Liver (tissue), 9 donors: Measurements from ENCODE around the gene ERCC6L2. TPM values are rescaled to one million over a fixed set of nuclear protein-coding genes. Genes with fewer than 3 reads are reported as not detected.

Experiments
- DNase-seq: peaks from one replicate; pipeline ENCODE4 v3.0.0-alpha.2; 2017; ENCODE audit warnings: low spot score
- H3K27ac ChIP-seq, 2 donors: one replicate each; pipeline ENCODE4 v1.7.0; 2013; ENCODE audit warnings: inconsistent platforms in 2 of 2, low read length in 2 of 2, control low read depth in 1 of 2, low read depth in 1 of 2, mild to moderate bottlenecking in 1 of 2
- H3K27me3 ChIP-seq, 4 donors: one replicate each; pipeline versions ENCODE4 v1.6.1 to v1.7.0; 2013; ENCODE audit warnings: low read length in 3 of 4, inconsistent platforms in 1 of 4, mild to moderate bottlenecking in 1 of 4, moderate library complexity in 1 of 4; ENCODE audit not compliant: control insufficient read depth in 4 of 4, insufficient read depth in 4 of 4
- H3K36me3 ChIP-seq, 4 donors: one replicate each; pipeline versions ENCODE4 v1.6.1 to v1.7.0; 2013; ENCODE audit warnings: low read length in 3 of 4, mild to moderate bottlenecking in 3 of 4, low read depth in 1 of 4, moderate library complexity in 1 of 4; ENCODE audit not compliant: control insufficient read depth in 4 of 4, insufficient read depth in 3 of 4
- H3K4me1 ChIP-seq, 4 donors: one replicate each; pipeline versions ENCODE4 v1.6.1 to v1.7.0; 2013; ENCODE audit warnings: low read length in 3 of 4, mild to moderate bottlenecking in 3 of 4, moderate library complexity in 1 of 4; ENCODE audit not compliant: control insufficient read depth in 4 of 4, insufficient read depth in 4 of 4
- H3K4me3 ChIP-seq, 3 donors: one replicate each; pipeline versions ENCODE4 v1.6.1 to v1.7.0; 2013; ENCODE audit warnings: low read length in 3 of 3, control low read depth in 1 of 3, low read depth in 1 of 3, mild to moderate bottlenecking in 1 of 3
- H3K9ac ChIP-seq, 2 donors: one replicate each; pipeline ENCODE4 v1.7.0; 2013; ENCODE audit warnings: low read length in 2 of 2, mild to moderate bottlenecking in 2 of 2, moderate library complexity in 2 of 2, control low read depth in 1 of 2, low read depth in 1 of 2
- H3K9me3 ChIP-seq, 4 donors: one replicate each; pipeline versions ENCODE4 v1.6.1 to v1.7.0; 2013; ENCODE audit warnings: low read length in 3 of 4; ENCODE audit not compliant: control insufficient read depth in 4 of 4
- EGR1 ChIP-seq, 2 donors: IDR thresholded peaks; 2 replicates each; pipeline ENCODE4 v1.6.1; 2016 to 2018; ENCODE audit warnings: antibody characterized with exemption in 2 of 2, low read depth in 2 of 2
- FOXA1 ChIP-seq: IDR thresholded peaks from 2 replicates; pipeline ENCODE4 v1.6.1; 2016; ENCODE audit warnings: antibody characterized with exemption
- FOXA2 ChIP-seq: IDR thresholded peaks from 2 replicates; pipeline ENCODE4 v1.6.1; 2016; ENCODE audit warnings: antibody characterized with exemption
- HNF4G ChIP-seq: IDR thresholded peaks from 2 replicates; pipeline ENCODE4 v1.6.1; 2016; ENCODE audit warnings: antibody characterized with exemption
- JUND ChIP-seq, 2 donors: IDR thresholded peaks; 2 replicates each; pipeline ENCODE4 v1.6.1; 2016; ENCODE audit warnings: antibody characterized with exemption in 2 of 2
- RAD21 ChIP-seq, 2 donors: IDR thresholded peaks; 2 replicates each; pipeline ENCODE4 v1.6.1; 2016; ENCODE audit warnings: antibody characterized with exemption in 2 of 2, mild to moderate bottlenecking in 2 of 2
- SP1 ChIP-seq: IDR thresholded peaks from 2 replicates; pipeline ENCODE4 v1.6.1; 2018; ENCODE audit warnings: antibody characterized with exemption, mild to moderate bottlenecking
- YY1 ChIP-seq: IDR thresholded peaks from 2 replicates; pipeline ENCODE4 v1.6.1; 2016; ENCODE audit warnings: antibody characterized with exemption, mild to moderate bottlenecking
- WGBS: extraction: QIAGEN DNeasy Blood & Tissue Kit; methylation state at CpG from one replicate; pipeline ENCODE4 v1.1.7; 2013; 5-methylcytosine and 5-hydroxymethylcytosine counted together
- polyA plus RNA-seq, 2 donors: library from polyadenylated mRNA; stranded (reverse) in 1 of 2; unstranded in 1 of 2; fragments of 200-250 nt in 1 of 2; fragments of >200 nt in 1 of 2; fragmentation: Nextera tagmentation in 1 of 2; extraction: Ambion mirVana in 1 of 2; gene quantifications; one replicate each; pipeline versions ENCODE4 v1.2.1 to v1.2.3, GENCODE V29; 2013 to 2015
- total RNA-seq, 2 donors: library from RNA; depleted of rRNA; stranded (reverse); fragments of >200 nt; gene quantifications; one replicate each; pipeline ENCODE4 v1.2.3, GENCODE V29; 2014
- TF ChIP-seq, protein P1 (sequence below): IDR thresholded peaks from 2 replicates; pipeline ENCODE4 v1.6.1; 2016; ENCODE audit warnings: antibody characterized with exemption, mild to moderate bottlenecking
- TF ChIP-seq, protein P2 (sequence below): IDR thresholded peaks from 2 replicates; pipeline ENCODE4 v1.6.1; 2016; ENCODE audit warnings: antibody characterized with exemption
- TF ChIP-seq, protein P3 (sequence below): IDR thresholded peaks from 2 replicates; pipeline ENCODE4 v1.6.1; 2016; ENCODE audit warnings: antibody characterized with exemption
- TF ChIP-seq, protein P4 (sequence below): fragments of 150-350 bp; IDR thresholded peaks from 2 replicates; pipeline ENCODE4 v1.5.1; 2017; ENCODE audit warnings: improper control_type of control experiment, low read depth, low read length; ENCODE audit not compliant: missing input control
- donor health status: healthy.
- donor health status: healthy.
- donor health status: healthy.
- donor health status: healthy.
- donor health status: healthy.

The ERCC6L2 gene
- total and polyA plus RNA-seq, 4 donors = 4.7 to 46.0 (median 22.0) TPM

DNA sequence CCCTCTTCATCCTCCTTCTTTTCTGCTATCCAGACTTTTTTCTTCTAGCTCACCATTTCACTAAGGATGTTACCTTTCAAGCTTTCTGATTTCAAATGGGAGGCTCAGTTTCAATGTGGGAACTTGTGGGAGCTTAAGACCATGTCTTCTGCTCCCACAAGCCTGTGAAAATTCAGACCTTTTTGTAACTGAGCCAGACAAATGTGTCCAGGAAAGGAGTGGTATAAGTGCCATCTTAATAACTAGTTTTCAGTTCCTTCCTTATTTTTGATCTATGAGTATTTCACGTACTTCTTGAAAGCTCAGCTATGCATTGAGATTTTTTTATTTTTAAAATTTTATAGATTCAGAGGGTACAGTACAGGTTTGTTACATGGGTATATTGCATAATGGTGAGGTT lies 4.6 kb upstream of the ERCC6L2 start:
- no peak for DNase-seq
- no peaks in the 10 kb centered on the region for H3K9me3 ChIP-seq
- 92% methylated on average over 1 of the region's 1 CpG for WGBS
- no peak overlapping the region for H3K27ac ChIP-seq
- peaks cover 0 to 10% (median 7%) of the 10 kb centered on the region in 4 donors for H3K4me1 ChIP-seq
- TF ChIP-seq, protein P1, sequence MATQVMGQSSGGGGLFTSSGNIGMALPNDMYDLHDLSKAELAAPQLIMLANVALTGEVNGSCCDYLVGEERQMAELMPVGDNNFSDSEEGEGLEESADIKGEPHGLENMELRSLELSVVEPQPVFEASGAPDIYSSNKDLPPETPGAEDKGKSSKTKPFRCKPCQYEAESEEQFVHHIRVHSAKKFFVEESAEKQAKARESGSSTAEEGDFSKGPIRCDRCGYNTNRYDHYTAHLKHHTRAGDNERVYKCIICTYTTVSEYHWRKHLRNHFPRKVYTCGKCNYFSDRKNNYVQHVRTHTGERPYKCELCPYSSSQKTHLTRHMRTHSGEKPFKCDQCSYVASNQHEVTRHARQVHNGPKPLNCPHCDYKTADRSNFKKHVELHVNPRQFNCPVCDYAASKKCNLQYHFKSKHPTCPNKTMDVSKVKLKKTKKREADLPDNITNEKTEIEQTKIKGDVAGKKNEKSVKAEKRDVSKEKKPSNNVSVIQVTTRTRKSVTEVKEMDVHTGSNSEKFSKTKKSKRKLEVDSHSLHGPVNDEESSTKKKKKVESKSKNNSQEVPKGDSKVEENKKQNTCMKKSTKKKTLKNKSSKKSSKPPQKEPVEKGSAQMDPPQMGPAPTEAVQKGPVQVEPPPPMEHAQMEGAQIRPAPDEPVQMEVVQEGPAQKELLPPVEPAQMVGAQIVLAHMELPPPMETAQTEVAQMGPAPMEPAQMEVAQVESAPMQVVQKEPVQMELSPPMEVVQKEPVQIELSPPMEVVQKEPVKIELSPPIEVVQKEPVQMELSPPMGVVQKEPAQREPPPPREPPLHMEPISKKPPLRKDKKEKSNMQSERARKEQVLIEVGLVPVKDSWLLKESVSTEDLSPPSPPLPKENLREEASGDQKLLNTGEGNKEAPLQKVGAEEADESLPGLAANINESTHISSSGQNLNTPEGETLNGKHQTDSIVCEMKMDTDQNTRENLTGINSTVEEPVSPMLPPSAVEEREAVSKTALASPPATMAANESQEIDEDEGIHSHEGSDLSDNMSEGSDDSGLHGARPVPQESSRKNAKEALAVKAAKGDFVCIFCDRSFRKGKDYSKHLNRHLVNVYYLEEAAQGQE = no peak
- no peak for TF ChIP-seq FOXA2
- TF ChIP-seq RAD21 (IDR thresholded peaks at IDR 0.05) = no peak
- TF ChIP-seq, protein P2, sequence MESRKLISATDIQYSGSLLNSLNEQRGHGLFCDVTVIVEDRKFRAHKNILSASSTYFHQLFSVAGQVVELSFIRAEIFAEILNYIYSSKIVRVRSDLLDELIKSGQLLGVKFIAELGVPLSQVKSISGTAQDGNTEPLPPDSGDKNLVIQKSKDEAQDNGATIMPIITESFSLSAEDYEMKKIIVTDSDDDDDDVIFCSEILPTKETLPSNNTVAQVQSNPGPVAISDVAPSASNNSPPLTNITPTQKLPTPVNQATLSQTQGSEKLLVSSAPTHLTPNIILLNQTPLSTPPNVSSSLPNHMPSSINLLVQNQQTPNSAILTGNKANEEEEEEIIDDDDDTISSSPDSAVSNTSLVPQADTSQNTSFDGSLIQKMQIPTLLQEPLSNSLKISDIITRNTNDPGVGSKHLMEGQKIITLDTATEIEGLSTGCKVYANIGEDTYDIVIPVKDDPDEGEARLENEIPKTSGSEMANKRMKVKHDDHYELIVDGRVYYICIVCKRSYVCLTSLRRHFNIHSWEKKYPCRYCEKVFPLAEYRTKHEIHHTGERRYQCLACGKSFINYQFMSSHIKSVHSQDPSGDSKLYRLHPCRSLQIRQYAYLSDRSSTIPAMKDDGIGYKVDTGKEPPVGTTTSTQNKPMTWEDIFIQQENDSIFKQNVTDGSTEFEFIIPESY = no peak
- no peak for TF ChIP-seq JUND (IDR thresholded peaks at IDR 0.05)
- TF ChIP-seq SP1 = no peak
- TF ChIP-seq, protein P3, sequence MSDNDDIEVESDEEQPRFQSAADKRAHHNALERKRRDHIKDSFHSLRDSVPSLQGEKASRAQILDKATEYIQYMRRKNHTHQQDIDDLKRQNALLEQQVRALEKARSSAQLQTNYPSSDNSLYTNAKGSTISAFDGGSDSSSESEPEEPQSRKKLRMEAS = no peak
- no peak for TF ChIP-seq YY1
- TF ChIP-seq, protein P4, sequence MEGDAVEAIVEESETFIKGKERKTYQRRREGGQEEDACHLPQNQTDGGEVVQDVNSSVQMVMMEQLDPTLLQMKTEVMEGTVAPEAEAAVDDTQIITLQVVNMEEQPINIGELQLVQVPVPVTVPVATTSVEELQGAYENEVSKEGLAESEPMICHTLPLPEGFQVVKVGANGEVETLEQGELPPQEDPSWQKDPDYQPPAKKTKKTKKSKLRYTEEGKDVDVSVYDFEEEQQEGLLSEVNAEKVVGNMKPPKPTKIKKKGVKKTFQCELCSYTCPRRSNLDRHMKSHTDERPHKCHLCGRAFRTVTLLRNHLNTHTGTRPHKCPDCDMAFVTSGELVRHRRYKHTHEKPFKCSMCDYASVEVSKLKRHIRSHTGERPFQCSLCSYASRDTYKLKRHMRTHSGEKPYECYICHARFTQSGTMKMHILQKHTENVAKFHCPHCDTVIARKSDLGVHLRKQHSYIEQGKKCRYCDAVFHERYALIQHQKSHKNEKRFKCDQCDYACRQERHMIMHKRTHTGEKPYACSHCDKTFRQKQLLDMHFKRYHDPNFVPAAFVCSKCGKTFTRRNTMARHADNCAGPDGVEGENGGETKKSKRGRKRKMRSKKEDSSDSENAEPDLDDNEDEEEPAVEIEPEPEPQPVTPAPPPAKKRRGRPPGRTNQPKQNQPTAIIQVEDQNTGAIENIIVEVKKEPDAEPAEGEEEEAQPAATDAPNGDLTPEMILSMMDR = no peak
- TF ChIP-seq HNF4G = no peak
- TF ChIP-seq EGR1 (IDR thresholded peaks at IDR 0.05; ENCODE audit: low read depth in 2 of 2) = no peak
- TF ChIP-seq FOXA1 = no peak
- no peaks in the 10 kb centered on the region for H3K27me3 ChIP-seq
- H3K36me3 ChIP-seq = peaks cover 0 to 5% (median under 1%) of the 10 kb centered on the region in 4 donors
- no peak overlapping the region for H3K4me3 ChIP-seq
- H3K9ac ChIP-seq = no peak overlapping the region

DNA sequence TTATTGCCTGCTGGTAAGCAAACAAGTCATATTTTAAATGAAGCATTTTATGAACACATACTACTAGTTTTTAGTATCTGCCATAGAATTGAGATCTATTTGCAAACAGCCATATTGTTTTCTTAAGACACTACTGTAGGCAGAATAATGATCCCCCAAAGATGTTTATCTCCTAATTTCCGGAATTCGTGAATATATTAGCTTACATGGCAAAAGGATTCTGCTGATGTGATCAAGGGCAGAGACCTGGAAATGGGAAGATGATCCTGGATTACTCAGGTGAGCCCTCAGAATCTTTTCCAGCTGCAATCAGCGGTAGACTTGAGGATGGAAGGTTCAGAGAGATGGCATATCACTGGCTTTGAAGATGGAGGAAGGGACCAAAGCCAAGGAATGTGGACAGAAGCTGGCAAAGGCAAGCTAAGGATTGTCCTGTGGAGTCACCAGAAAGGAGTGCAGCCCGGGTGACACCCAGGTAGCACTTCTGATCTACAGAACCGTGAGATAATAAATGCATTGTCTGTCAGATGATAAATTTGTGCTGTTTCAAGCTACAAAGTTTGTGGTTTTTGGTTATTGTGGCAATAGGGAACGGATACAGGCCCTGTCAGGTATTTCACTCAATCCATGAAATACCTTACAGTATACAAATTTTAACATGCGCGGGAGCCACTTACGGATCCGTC lies 1.0 kb upstream of the ERCC6L2 start:
- peak overlapping the region in 1 of 3 donors; percentile 97 for H3K4me3 ChIP-seq
- TF ChIP-seq, protein P1 = no peak
- no peak for TF ChIP-seq YY1
- TF ChIP-seq FOXA2 = no peak
- TF ChIP-seq, protein P3 = no peak
- no peak for TF ChIP-seq JUND (IDR thresholded peaks at IDR 0.05)
- WGBS = 31% methylated on average over 10 of the region's 10 CpGs
- peak overlapping the region; percentile 91 to 99 for H3K27ac ChIP-seq
- H3K36me3 ChIP-seq = peaks cover 0 to 5% (median under 1%) of the 10 kb centered on the region in 4 donors
- peaks cover 3 to 16% (median 7%) of the 10 kb centered on the region in 4 donors for H3K4me1 ChIP-seq
- DNase-seq = no peak
- H3K9ac ChIP-seq = peak overlapping the region; percentile 77 to 93
- H3K9me3 ChIP-seq = no peaks in the 10 kb centered on the region
- no peaks in the 10 kb centered on the region for H3K27me3 ChIP-seq
